D721Med (cell line): ENCODE results near the gene ACADSB.

Experiments
- DNase-seq: peaks from one replicate; pipeline ENCODE4 v3.0.0; 2011; ENCODE audit warnings: low spot score; ENCODE audit not compliant: insufficient read length
- FAIRE-seq: peaks from 2 replicates; lab custom pipeline; 2011; peaks lifted over from hg19 to GRCh38; lab: Jason Lieb, UNC
- CTCF ChIP-seq: IDR thresholded peaks from 2 replicates; pipeline ENCODE4 v1.5.1; 2012; ENCODE audit warnings: mild to moderate bottlenecking, control low read depth; ENCODE audit not compliant: insufficient read depth; ENCODE audit errors: missing control alignments

ACADSB gene

GRCh38 chr10:123035467-123036086 lies 26.8 kb downstream of the ACADSB start:
- no peak for FAIRE-seq
- TF ChIP-seq CTCF, result no peak
- DNase-seq, result no peak

- FAIRE-seq, result no peak
Measured at GRCh38 chr10:123038782-123039631, 30.2 kb downstream of the ACADSB start.

GRCh38 chr10:123039632-123039930 lies 30.8 kb downstream of the ACADSB start:
- no peak for TF ChIP-seq CTCF
- DNase-seq (no peak), FAIRE-seq (no peak)

More at GRCh38 chr10:123038782-123039631, 30.2 kb downstream of the ACADSB start:
- no peak for TF ChIP-seq CTCF
- no peak for DNase-seq

- no peak for TF ChIP-seq CTCF
- no peak for DNase-seq
- no peak for FAIRE-seq
Measured at GRCh38 chr10:123042708-123043408, 34.1 kb downstream of the ACADSB start.

- peak; percentile 75 for TF ChIP-seq CTCF
- DNase-seq (no peak), FAIRE-seq (no peak)
Measured at GRCh38 chr10:123043409-123043925, 34.7 kb downstream of the ACADSB start.

- DNase-seq (no peak), FAIRE-seq (no peak)
- TF ChIP-seq CTCF, result peak; percentile 19
Measured at GRCh38 chr10:123044391-123044790, 35.6 kb downstream of the ACADSB start.
